ENCODE measurements around the gene ISY1. TPM values are rescaled to one million over a fixed set of nuclear protein-coding genes. Genes with fewer than 3 reads are reported as not detected.
"Not testable (repeated sequence)": the region's sequence is repeated elsewhere in the genome, so short reads cannot be mapped to it uniquely, and the experiment has no call there.

ISY1 gene
- total and polyA plus RNA-seq, 2 donors from 2014 or later = 22.4 to 27.1 TPM

- intact Hi-C loops (cut with DNase I) = no loop called here
- Histone ChIP-seq H3K36me3 (ENCODE audit: control insufficient read depth in 2 of 3, insufficient read depth in 3 of 3, low read length in 3 of 3) (peaks cover 0 to 2% (median 2%) of the 10 kb centered on the region in 3 donors), H3K27ac (ENCODE audit: low read depth in 2 of 2, low read length in 2 of 2) (no peak overlapping the region), H3K9ac (ENCODE audit: low read length in 3 of 3) (no peak overlapping the region), H3K9me3 (ENCODE audit: control insufficient read depth in 2 of 3, insufficient read depth in 1 of 3, low read length in 3 of 3) (no peaks in the 10 kb centered on the region), H3K27me3 (ENCODE audit: control insufficient read depth, insufficient read depth, low read length) (no peaks in the 10 kb centered on the region), H3K4me1 (ENCODE audit: control insufficient read depth in 2 of 3, insufficient read depth in 2 of 3, low read depth in 1 of 3, low read length in 3 of 3) (peaks cover 0 to 3% (median 0%) of the 10 kb centered on the region in 3 donors), H3K4me3 (ENCODE audit: low read length in 3 of 3) (no peak overlapping the region)
- no peak for FAIRE-seq
- no peak for TF ChIP-seq CTCF (IDR thresholded peaks at IDR 0.05; ENCODE audit: borderline replicate concordance, extremely low read depth, insufficient read depth)
- DNase-seq = no peak
These were observed 60.6 kb downstream of the ISY1 start for GRCh38 chr3:129100274-129100673.

- Histone ChIP-seq H3K27me3 (ENCODE audit: control insufficient read depth, insufficient read depth, low read length) (no peaks in the 10 kb centered on the region), H3K4me3 (ENCODE audit: low read length in 3 of 3) (no peak overlapping the region), H3K27ac (ENCODE audit: low read depth in 2 of 2, low read length in 2 of 2) (no peak overlapping the region), H3K9ac (ENCODE audit: low read length in 3 of 3) (no peak overlapping the region), H3K4me1 (ENCODE audit: control insufficient read depth in 2 of 3, insufficient read depth in 2 of 3, low read depth in 1 of 3, low read length in 3 of 3) (no peaks in the 10 kb centered on the region), H3K36me3 (ENCODE audit: control insufficient read depth in 2 of 3, insufficient read depth in 3 of 3, low read length in 3 of 3) (peaks cover 0 to 11% (median 9%) of the 10 kb centered on the region in 3 donors), H3K9me3 (ENCODE audit: control insufficient read depth in 2 of 3, insufficient read depth in 1 of 3, low read length in 3 of 3) (no peaks in the 10 kb centered on the region)
- FAIRE-seq (no peak), DNase-seq (no peak)
- intact Hi-C loops (cut with DNase I) = no loop called here
- TF ChIP-seq CTCF (IDR thresholded peaks at IDR 0.05; ENCODE audit: borderline replicate concordance, extremely low read depth, insufficient read depth) = no peak
These were observed 65.6 kb downstream of the ISY1 start for GRCh38 chr3:129095285-129095684.

GRCh38 chr3:129088312-129088711, 72.6 kb downstream of the ISY1 start:
- H3K9me3 ChIP-seq (ENCODE audit: control insufficient read depth in 2 of 3, insufficient read depth in 1 of 3, low read length in 3 of 3); H3K36me3 ChIP-seq (ENCODE audit: control insufficient read depth in 2 of 3, insufficient read depth in 3 of 3, low read length in 3 of 3); H3K9ac ChIP-seq (ENCODE audit: low read length in 3 of 3); intact Hi-C loops (cut with DNase I); FAIRE-seq; H3K4me3 ChIP-seq (ENCODE audit: low read length in 3 of 3); H3K4me1 ChIP-seq (ENCODE audit: control insufficient read depth in 2 of 3, insufficient read depth in 2 of 3, low read depth in 1 of 3, low read length in 3 of 3); H3K27ac ChIP-seq (ENCODE audit: low read depth in 2 of 2, low read length in 2 of 2); DNase-seq; H3K27me3 ChIP-seq (ENCODE audit: control insufficient read depth, insufficient read depth, low read length): not testable (repeated sequence)

- FAIRE-seq; intact Hi-C loops (cut with DNase I); H3K4me3 ChIP-seq (ENCODE audit: low read length in 3 of 3); H3K9me3 ChIP-seq (ENCODE audit: control insufficient read depth in 2 of 3, insufficient read depth in 1 of 3, low read length in 3 of 3); H3K27me3 ChIP-seq (ENCODE audit: control insufficient read depth, insufficient read depth, low read length); H3K27ac ChIP-seq (ENCODE audit: low read depth in 2 of 2, low read length in 2 of 2); H3K36me3 ChIP-seq (ENCODE audit: control insufficient read depth in 2 of 3, insufficient read depth in 3 of 3, low read length in 3 of 3); H3K9ac ChIP-seq (ENCODE audit: low read length in 3 of 3); H3K4me1 ChIP-seq (ENCODE audit: control insufficient read depth in 2 of 3, insufficient read depth in 2 of 3, low read depth in 1 of 3, low read length in 3 of 3): not testable (repeated sequence)
- DNase-seq = peak in 2 of 5 donors; percentile 45 to 49
These were observed 73.0 kb downstream of the ISY1 start for GRCh38 chr3:129087904-129088303.
